Fibroblast of villous mesenchyme (primary cell): ENCODE data around the gene FSTL5. TPM values are rescaled to one million over a fixed set of nuclear protein-coding genes. Genes with fewer than 3 reads are reported as not detected.
A peak's percentile ranks its signal among the peaks of the same experiment; 100 is the strongest.

Experiments used
- DNase-seq: peaks from one replicate; pipeline ENCODE4 v3.0.0-alpha.2; 2010; ENCODE audit warnings: low read depth
- H3K4me3 ChIP-seq: 2 replicates; pipeline ENCODE4 v1.5.1; 2011; ENCODE audit warnings: low read depth, mild to moderate bottlenecking, low read length
- CTCF ChIP-seq: IDR thresholded peaks from 2 replicates; pipeline ENCODE4 v1.5.1; 2012; ENCODE audit warnings: low read depth, mild to moderate bottlenecking, low read length; ENCODE audit not compliant: insufficient read depth
- total RNA-seq: library from RNA; depleted of rRNA; stranded (reverse); fragments of >200 nt; gene quantifications from 2 replicates; pipeline ENCODE4 v1.2.3, GENCODE V29; 2012

The FSTL5 gene
- total RNA-seq, 1 donor = not detected

- no peak overlapping the region for H3K4me3 ChIP-seq
- TF ChIP-seq CTCF = no peak
- DNase-seq = no peak
Observed at GRCh38 chr4:161486461-161486860, 677.3 kb downstream of the FSTL5 start.

DNA sequence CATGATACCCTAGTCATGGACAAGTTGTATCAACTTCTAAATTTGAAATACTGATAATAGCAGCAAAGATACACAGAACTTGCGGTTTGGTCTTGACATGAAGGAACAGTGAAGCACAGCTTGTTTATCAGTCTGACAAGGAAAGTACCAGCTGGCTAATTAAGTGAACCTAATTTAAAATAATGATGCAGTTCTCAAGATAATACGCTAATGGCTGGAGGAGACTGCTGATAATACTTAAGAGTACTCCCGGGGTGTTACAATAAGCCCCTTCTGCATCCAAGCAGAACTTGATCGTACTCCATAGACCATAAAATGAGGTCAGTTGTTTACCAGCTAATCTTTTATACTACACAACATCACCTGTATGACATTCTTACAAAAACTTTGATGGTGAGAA lies 697.5 kb downstream of the FSTL5 start:
- TF ChIP-seq CTCF = no peak
- no peak for DNase-seq
- H3K4me3 ChIP-seq = no peak overlapping the region

DNA sequence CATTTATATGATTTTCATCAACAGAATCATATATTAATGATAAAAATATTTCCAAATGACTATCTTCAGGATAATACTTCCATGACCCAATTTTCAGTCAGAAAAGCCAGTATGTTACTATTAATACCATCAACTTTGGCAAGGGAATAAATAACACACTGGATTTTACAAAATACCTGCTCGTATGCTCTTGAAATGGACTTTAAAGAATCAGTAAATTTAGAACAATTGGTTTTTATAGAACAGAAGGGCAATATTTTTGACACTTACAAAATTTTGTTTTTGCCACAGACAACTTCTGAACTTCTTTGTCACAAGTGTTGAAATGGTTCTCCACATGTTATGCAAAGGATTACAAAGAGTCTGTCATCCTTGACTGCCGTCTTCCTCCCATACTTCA lies 700.4 kb downstream of the FSTL5 start:
- no peak for DNase-seq
- TF ChIP-seq CTCF = no peak
- no peak overlapping the region for H3K4me3 ChIP-seq

DNA sequence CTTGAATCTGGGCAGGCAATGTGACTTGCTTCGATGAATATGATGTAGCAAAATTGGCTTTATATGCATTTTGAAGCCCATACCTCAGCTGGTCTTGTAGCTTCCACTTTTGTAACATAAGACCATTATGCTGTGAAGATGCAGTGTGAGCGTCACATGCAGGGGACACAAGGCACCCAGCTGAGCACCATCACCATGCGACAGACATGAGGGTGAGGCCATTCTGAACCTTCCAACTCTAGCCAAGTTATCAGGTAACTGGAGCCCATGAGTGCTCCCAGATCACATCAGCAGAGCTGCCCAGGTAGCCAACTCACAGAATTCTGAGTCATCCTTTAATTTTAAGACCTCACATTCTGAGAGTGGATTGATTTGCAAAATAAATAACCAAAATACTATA lies 705.9 kb downstream of the FSTL5 start:
- no peak for TF ChIP-seq CTCF
- H3K4me3 ChIP-seq = no peak overlapping the region
- no peak for DNase-seq

GRCh38 chr4:161457311-161457710 lies 706.5 kb downstream of the FSTL5 start:
- TF ChIP-seq CTCF = no peak
- H3K4me3 ChIP-seq = no peak overlapping the region
- no peak for DNase-seq

DNA sequence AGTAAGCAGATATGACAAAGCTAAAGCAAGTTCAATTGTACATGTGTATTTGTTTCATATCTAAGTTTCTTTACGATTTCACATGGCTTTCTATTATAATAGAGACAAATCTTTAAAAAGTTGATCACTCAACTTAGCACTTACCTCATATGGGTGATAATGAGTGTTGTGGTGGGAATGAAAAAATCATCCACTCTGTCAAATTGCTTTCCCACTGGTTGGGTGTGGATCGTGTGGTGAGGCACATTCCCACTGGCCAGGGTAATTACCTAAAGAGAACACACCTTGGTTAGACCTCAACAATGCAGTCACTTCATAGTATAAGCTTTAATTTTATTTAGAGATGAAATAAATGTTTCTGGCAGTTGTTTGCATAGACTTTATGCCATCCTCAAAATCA lies 708.9 kb downstream of the FSTL5 start:
- no peak for TF ChIP-seq CTCF
- no peak for DNase-seq
- no peak overlapping the region for H3K4me3 ChIP-seq

DNA sequence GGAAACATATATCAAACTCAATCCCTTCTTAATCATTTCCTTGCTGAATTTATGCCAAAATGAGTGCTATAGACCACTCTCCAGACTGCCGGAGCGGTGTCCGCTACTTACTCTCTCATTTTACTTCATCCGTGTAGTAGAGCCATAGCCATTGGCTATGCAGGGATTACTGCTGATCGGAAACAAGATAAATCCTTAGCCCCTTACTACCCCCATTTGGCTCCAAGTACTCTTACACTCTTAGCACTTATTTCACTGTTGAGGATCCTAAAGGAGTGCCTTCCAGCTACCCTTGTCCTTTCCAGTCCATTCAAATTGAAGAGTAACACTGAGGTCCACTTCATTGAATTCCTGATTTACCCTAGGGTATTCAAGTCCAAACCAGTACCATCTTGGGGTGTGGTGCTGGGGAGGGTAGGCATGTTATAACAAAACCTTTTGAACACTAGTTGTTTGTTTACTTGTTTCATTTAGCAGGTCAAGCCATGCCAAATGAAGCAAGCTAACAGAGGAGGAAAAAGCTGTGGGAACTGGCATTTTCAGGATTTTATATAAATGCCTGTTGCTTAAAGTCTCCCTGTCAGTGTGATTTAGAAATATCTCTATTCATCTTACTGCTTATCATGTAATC lies 715.1 kb downstream of the FSTL5 start:
- TF ChIP-seq CTCF = no peak
- DNase-seq = no peak
- peak overlapping the region; percentile 23 for H3K4me3 ChIP-seq
